SK-N-SH (cell line): ENCODE results near the gene SH3GLB2. TPM values are rescaled to one million over a fixed set of nuclear protein-coding genes. Genes with fewer than 3 reads are reported as not detected.

Source experiments
- CTCF ChIA-PET: fragments of 300-600, 350-600 bp; formaldehyde crosslinking; extraction: SDS; loops from one replicate; lab custom pipeline; 2021; lab: Yijun Ruan, JAX
- POLR2A ChIA-PET: fragments of 350-600 bp; sonication (Branson Sonifier 250); formaldehyde crosslinking; extraction: SDS; loops from one replicate; lab custom pipeline; 2020; ENCODE audit warnings: antibody characterized with exemption, inconsistent platforms; lab: Yijun Ruan, JAX
- DNase-seq: peaks from one replicate; pipeline ENCODE4 v3.0.0; 2012
- H2AFZ ChIP-seq: fragments of 200-600 bp; sonication (generic); 2 replicates; pipeline ENCODE4 v1.8.1; 2016; ENCODE audit warnings: antibody characterized with exemption, mild to moderate bottlenecking, low read depth
- H3F3A ChIP-seq: fragments of 200-600 bp; sonication (generic); replicated peaks from 2 replicates; pipeline ENCODE3; 2016; ENCODE audit warnings: antibody characterized with exemption, mild to moderate bottlenecking; ENCODE audit not compliant: insufficient read depth
- H3K27ac ChIP-seq, 2 experiments: fragments of 200-500 bp in 1 of 2; fragments of 200-600 bp in 1 of 2; sonication (Bioruptor generic) in 1 of 2; sonication (generic), shearing (Covaris generic) in 1 of 2; 2 replicates each; pipeline versions ENCODE4 v1.5.1 to v1.6.1; 2014 to 2016; ENCODE audit warnings: low read depth in 2 of 2, inconsistent platforms in 1 of 2, low read length in 1 of 2, mild to moderate bottlenecking in 1 of 2, mixed read lengths in 1 of 2
- H3K27me3 ChIP-seq: fragments of 200-600 bp; sonication (generic), shearing (Covaris generic); 2 replicates; pipeline ENCODE4 v1.6.1; 2016; ENCODE audit warnings: mixed run types; ENCODE audit not compliant: insufficient read depth
- H3K36me3 ChIP-seq, 2 experiments: fragments of 200-500 bp in 1 of 2; fragments of 200-600 bp in 1 of 2; sonication (Bioruptor generic) in 1 of 2; sonication (generic) in 1 of 2; replicated peaks in 1 of 2; 2 replicates each; pipeline versions ENCODE3 to v1.5.1; 2014 to 2016; ENCODE audit warnings: low read length in 1 of 2, mild to moderate bottlenecking in 1 of 2; ENCODE audit not compliant: insufficient read depth in 2 of 2, control insufficient read depth in 1 of 2
- H3K4me1 ChIP-seq, 2 experiments: fragments of 200-500 bp in 1 of 2; fragments of 200-600 bp in 1 of 2; sonication (Bioruptor generic) in 1 of 2; sonication (generic), shearing (Covaris generic) in 1 of 2; 2 replicates each; pipeline versions ENCODE4 v1.5.1 to v1.6.1; 2014 to 2016; ENCODE audit warnings: low read depth in 1 of 2, low read length in 1 of 2, mixed run types in 1 of 2; ENCODE audit not compliant: insufficient read depth in 2 of 2, control insufficient read depth in 1 of 2
- H3K4me2 ChIP-seq: fragments of 200-600 bp; sonication (generic), shearing (Covaris generic); 2 replicates; pipeline ENCODE4 v1.6.1; 2017; ENCODE audit warnings: mixed run types
- H3K4me3 ChIP-seq, 2 experiments: fragments of 200-500 bp in 1 of 2; fragments of 200-600 bp in 1 of 2; sonication (Bioruptor generic) in 1 of 2; sonication (generic), shearing (Covaris generic) in 1 of 2; 2 replicates each; pipeline versions ENCODE4 v1.5.1 to v1.8.1; 2014 to 2016; ENCODE audit warnings: low read depth in 2 of 2, inconsistent platforms in 1 of 2, low read length in 1 of 2, mild to moderate bottlenecking in 1 of 2, mixed read lengths in 1 of 2, moderate library complexity in 1 of 2
- H3K79me2 ChIP-seq: fragments of 200-600 bp; sonication (generic); 2 replicates; pipeline ENCODE4 v1.8.1; 2017; ENCODE audit warnings: mild to moderate bottlenecking; ENCODE audit not compliant: insufficient read depth
- H3K9ac ChIP-seq: fragments of 200-600 bp; sonication (generic); 2 replicates; pipeline ENCODE4 v1.6.1; 2017; ENCODE audit warnings: mixed run types
- H3K9me2 ChIP-seq: fragments of 200-600 bp; sonication (generic); 2 replicates; pipeline ENCODE4 v1.6.1; 2017; ENCODE audit warnings: mixed run types
- H3K9me3 ChIP-seq: fragments of 200-600 bp; sonication (generic); 2 replicates; pipeline ENCODE4 v1.6.1; 2017; ENCODE audit warnings: mixed run types, mild to moderate bottlenecking, moderate library complexity
- H4K20me1 ChIP-seq: fragments of 200-600 bp; sonication (generic); 2 replicates; pipeline ENCODE4 v1.6.1; 2017; ENCODE audit warnings: mild to moderate bottlenecking, mixed run types; ENCODE audit not compliant: insufficient read depth
- CHD2 ChIP-seq: fragments of 150-350 bp; IDR thresholded peaks from 2 replicates; pipeline ENCODE4 v1.6.1; 2018; ENCODE audit warnings: low read length; ENCODE audit not compliant: partially characterized antibody
- ELF1 ChIP-seq: IDR thresholded peaks from 2 replicates; pipeline ENCODE4 v1.4.0; 2012
- FOSL2 ChIP-seq: IDR thresholded peaks from 2 replicates; pipeline ENCODE4 v1.4.0; 2012; ENCODE audit warnings: low read depth, mild to moderate bottlenecking, moderate library complexity, borderline replicate concordance
- FOXJ3 ChIP-seq: sonication (generic); formaldehyde crosslinking; IDR thresholded peaks from 2 replicates; pipeline ENCODE4 v1.5.1; 2020; ENCODE audit warnings: mild to moderate bottlenecking, missing genetic modification reagents
- MEF2A ChIP-seq: IDR thresholded peaks from 2 replicates; pipeline ENCODE4 v1.4.0; 2012; ENCODE audit warnings: low read depth, borderline replicate concordance
- NFIC ChIP-seq: IDR thresholded peaks from 2 replicates; pipeline ENCODE4 v1.4.0; 2012; ENCODE audit warnings: borderline replicate concordance
- NRF1 ChIP-seq: IDR thresholded peaks from 2 replicates; pipeline ENCODE4 v1.6.1; 2012; ENCODE audit warnings: low read depth, mild to moderate bottlenecking, low read length
- POLR2AphosphoS5 ChIP-seq: IDR thresholded peaks from 2 replicates; pipeline ENCODE4 v1.6.1; 2012; ENCODE audit warnings: low read depth, low read length
- RFX5 ChIP-seq: IDR thresholded peaks from 2 replicates; pipeline ENCODE4 v1.6.1; 2012; ENCODE audit warnings: mild to moderate bottlenecking, improper control_type of control experiment, low read length
- RXRA ChIP-seq: IDR thresholded peaks from 2 replicates; pipeline ENCODE4 v1.4.0; 2012; ENCODE audit warnings: low read depth, mild to moderate bottlenecking, borderline replicate concordance
- SIN3A ChIP-seq: IDR thresholded peaks from 2 replicates; pipeline ENCODE4 v1.6.1; 2012; ENCODE audit warnings: low read depth, mild to moderate bottlenecking, low read length, moderate library complexity, borderline replicate concordance
- TEAD4 ChIP-seq: IDR thresholded peaks from 2 replicates; pipeline ENCODE4 v1.4.0; 2012; ENCODE audit warnings: mild to moderate bottlenecking, borderline replicate concordance; ENCODE audit not compliant: insufficient read depth
- YY1 ChIP-seq: IDR thresholded peaks from 2 replicates; pipeline ENCODE4 v1.4.0; 2012; ENCODE audit warnings: low read depth, mild to moderate bottlenecking
- WGBS: methylation state at CpG from one replicate; pipeline ENCODE4 v1.1.6; 2017; ENCODE audit warnings: low lambda C conversion rate; 5-methylcytosine and 5-hydroxymethylcytosine counted together
- polyA plus RNA-seq, 3 experiments: library from polyadenylated mRNA; depleted of rRNA; stranded (reverse); fragments of >200 nt; gene quantifications; 2 replicates each; pipeline ENCODE4 v1.2.3, GENCODE V29; 2012
- TF ChIP-seq, protein P1 (sequence below): IDR thresholded peaks from 2 replicates; pipeline ENCODE4; 2012
- TF ChIP-seq, protein P2 (sequence below): fragments of 200-600 bp; sonication (generic); IDR thresholded peaks from 2 replicates; pipeline ENCODE4 v1.6.1; 2017; ENCODE audit warnings: antibody characterized with exemption, mild to moderate bottlenecking, moderate library complexity
- TF ChIP-seq, protein P3 (sequence below): fragments of 150-350 bp; IDR thresholded peaks from 2 replicates; pipeline ENCODE4 v1.6.1; 2016; ENCODE audit warnings: mild to moderate bottlenecking, low read depth, low read length
- TF ChIP-seq, protein P4 (sequence below): fragments of 150-350 bp; IDR thresholded peaks from 2 replicates; pipeline ENCODE4 v1.6.1; 2017; ENCODE audit warnings: antibody characterized with exemption, low read length, low read depth, borderline replicate concordance
- TF ChIP-seq, protein P5 (sequence below): IDR thresholded peaks from 2 replicates; pipeline ENCODE4 v1.6.1; 2012; ENCODE audit warnings: mild to moderate bottlenecking, low read depth, low read length, moderate library complexity
- TF ChIP-seq, protein P6 (sequence below): IDR thresholded peaks from 2 replicates; pipeline ENCODE4 v1.4.0; 2012; ENCODE audit warnings: low read depth
- TF ChIP-seq, protein P7 (sequence below): IDR thresholded peaks from 2 replicates; pipeline ENCODE4 v1.4.0; 2012; ENCODE audit warnings: low read depth, borderline replicate concordance

Gene SH3GLB2
- polyA plus RNA-seq, 1 of the 3 experiments (the other 2 are of a cell fraction) = 94.4 TPM

DNA sequence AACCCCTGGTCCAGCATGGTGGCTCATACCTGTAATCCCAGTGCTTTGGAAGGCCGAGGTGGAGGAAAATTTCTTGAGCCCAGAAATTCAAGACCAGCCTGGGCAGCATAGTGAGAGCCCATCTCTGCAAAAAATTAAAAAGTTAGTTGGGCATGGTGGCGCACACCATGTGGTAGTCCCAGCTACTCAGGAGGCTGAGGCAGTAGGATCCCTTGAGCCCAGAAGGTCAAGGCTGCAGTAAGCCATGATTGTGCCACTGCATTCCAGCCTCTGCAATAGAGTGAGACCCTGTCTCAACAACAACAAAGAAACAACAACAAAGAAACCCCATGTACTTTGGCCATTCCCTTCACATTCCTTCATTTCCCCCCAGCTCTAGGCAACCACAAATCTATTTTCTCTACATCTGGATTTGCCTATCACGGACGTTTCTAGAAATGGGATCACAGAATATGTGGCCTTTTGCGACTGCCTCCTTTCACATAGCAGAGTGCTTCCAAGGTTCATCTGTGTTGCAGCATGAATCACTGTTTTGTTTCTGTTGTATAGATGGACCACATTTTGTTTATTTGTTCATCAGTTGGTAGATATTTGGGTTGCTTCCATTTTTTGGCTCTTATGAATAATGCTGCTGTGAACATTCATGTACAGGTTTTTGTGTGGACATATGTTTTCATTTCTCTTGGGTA, 26.2 kb upstream of the SH3GLB2 start:
- H3K4me1 ChIP-seq = no peaks in the 10 kb centered on the region; a peak in 1 of 4 replicates
- ChIA-PET CTCF (no interaction called here), POLR2A (no interaction called here)
- no peaks in the 10 kb centered on the region for H3K27me3 ChIP-seq
- H3K9me3 ChIP-seq = no peaks in the 10 kb centered on the region
- H3K4me3 ChIP-seq = no peak overlapping the region
- no peak for DNase-seq
- no peaks in the 10 kb centered on the region for H3K9me2 ChIP-seq
- H3K27ac ChIP-seq = no peak overlapping the region
- H3K4me2 ChIP-seq = no peak overlapping the region
- 90% methylated on average over 4 of the region's 5 CpGs for WGBS
- H3K36me3 ChIP-seq = peaks cover 0 to 8% of the 10 kb centered on the region in 2 experiments
- H4K20me1 ChIP-seq = no peaks in the 10 kb centered on the region
- no peak overlapping the region for H3K9ac ChIP-seq
- no peak overlapping the region for H2AFZ ChIP-seq
- no peak for TF ChIP-seq NFIC
- TF ChIP-seq, protein P1, sequence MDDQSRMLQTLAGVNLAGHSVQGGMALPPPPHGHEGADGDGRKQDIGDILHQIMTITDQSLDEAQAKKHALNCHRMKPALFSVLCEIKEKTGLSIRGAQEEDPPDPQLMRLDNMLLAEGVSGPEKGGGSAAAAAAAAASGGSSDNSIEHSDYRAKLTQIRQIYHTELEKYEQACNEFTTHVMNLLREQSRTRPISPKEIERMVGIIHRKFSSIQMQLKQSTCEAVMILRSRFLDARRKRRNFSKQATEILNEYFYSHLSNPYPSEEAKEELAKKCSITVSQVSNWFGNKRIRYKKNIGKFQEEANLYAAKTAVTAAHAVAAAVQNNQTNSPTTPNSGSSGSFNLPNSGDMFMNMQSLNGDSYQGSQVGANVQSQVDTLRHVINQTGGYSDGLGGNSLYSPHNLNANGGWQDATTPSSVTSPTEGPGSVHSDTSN = no peak
- TF ChIP-seq RFX5 = no peak
- TF ChIP-seq YY1 = no peak
- TF ChIP-seq, protein P2, sequence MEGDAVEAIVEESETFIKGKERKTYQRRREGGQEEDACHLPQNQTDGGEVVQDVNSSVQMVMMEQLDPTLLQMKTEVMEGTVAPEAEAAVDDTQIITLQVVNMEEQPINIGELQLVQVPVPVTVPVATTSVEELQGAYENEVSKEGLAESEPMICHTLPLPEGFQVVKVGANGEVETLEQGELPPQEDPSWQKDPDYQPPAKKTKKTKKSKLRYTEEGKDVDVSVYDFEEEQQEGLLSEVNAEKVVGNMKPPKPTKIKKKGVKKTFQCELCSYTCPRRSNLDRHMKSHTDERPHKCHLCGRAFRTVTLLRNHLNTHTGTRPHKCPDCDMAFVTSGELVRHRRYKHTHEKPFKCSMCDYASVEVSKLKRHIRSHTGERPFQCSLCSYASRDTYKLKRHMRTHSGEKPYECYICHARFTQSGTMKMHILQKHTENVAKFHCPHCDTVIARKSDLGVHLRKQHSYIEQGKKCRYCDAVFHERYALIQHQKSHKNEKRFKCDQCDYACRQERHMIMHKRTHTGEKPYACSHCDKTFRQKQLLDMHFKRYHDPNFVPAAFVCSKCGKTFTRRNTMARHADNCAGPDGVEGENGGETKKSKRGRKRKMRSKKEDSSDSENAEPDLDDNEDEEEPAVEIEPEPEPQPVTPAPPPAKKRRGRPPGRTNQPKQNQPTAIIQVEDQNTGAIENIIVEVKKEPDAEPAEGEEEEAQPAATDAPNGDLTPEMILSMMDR = no peak
- no peak for TF ChIP-seq CHD2
- no peak for TF ChIP-seq FOXJ3
- TF ChIP-seq, protein P3, sequence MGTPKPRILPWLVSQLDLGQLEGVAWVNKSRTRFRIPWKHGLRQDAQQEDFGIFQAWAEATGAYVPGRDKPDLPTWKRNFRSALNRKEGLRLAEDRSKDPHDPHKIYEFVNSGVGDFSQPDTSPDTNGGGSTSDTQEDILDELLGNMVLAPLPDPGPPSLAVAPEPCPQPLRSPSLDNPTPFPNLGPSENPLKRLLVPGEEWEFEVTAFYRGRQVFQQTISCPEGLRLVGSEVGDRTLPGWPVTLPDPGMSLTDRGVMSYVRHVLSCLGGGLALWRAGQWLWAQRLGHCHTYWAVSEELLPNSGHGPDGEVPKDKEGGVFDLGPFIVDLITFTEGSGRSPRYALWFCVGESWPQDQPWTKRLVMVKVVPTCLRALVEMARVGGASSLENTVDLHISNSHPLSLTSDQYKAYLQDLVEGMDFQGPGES = no peak
- no peak for TF ChIP-seq SIN3A
- no peak for TF ChIP-seq MEF2A
- TF ChIP-seq, protein P4, sequence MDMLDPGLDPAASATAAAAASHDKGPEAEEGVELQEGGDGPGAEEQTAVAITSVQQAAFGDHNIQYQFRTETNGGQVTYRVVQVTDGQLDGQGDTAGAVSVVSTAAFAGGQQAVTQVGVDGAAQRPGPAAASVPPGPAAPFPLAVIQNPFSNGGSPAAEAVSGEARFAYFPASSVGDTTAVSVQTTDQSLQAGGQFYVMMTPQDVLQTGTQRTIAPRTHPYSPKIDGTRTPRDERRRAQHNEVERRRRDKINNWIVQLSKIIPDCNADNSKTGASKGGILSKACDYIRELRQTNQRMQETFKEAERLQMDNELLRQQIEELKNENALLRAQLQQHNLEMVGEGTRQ = no peak
- TF ChIP-seq, protein P5, sequence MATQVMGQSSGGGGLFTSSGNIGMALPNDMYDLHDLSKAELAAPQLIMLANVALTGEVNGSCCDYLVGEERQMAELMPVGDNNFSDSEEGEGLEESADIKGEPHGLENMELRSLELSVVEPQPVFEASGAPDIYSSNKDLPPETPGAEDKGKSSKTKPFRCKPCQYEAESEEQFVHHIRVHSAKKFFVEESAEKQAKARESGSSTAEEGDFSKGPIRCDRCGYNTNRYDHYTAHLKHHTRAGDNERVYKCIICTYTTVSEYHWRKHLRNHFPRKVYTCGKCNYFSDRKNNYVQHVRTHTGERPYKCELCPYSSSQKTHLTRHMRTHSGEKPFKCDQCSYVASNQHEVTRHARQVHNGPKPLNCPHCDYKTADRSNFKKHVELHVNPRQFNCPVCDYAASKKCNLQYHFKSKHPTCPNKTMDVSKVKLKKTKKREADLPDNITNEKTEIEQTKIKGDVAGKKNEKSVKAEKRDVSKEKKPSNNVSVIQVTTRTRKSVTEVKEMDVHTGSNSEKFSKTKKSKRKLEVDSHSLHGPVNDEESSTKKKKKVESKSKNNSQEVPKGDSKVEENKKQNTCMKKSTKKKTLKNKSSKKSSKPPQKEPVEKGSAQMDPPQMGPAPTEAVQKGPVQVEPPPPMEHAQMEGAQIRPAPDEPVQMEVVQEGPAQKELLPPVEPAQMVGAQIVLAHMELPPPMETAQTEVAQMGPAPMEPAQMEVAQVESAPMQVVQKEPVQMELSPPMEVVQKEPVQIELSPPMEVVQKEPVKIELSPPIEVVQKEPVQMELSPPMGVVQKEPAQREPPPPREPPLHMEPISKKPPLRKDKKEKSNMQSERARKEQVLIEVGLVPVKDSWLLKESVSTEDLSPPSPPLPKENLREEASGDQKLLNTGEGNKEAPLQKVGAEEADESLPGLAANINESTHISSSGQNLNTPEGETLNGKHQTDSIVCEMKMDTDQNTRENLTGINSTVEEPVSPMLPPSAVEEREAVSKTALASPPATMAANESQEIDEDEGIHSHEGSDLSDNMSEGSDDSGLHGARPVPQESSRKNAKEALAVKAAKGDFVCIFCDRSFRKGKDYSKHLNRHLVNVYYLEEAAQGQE = no peak
- no peak for TF ChIP-seq ELF1
- TF ChIP-seq, protein P6, sequence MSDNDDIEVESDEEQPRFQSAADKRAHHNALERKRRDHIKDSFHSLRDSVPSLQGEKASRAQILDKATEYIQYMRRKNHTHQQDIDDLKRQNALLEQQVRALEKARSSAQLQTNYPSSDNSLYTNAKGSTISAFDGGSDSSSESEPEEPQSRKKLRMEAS = no peak
- no peak for TF ChIP-seq RXRA
- TF ChIP-seq, protein P7, sequence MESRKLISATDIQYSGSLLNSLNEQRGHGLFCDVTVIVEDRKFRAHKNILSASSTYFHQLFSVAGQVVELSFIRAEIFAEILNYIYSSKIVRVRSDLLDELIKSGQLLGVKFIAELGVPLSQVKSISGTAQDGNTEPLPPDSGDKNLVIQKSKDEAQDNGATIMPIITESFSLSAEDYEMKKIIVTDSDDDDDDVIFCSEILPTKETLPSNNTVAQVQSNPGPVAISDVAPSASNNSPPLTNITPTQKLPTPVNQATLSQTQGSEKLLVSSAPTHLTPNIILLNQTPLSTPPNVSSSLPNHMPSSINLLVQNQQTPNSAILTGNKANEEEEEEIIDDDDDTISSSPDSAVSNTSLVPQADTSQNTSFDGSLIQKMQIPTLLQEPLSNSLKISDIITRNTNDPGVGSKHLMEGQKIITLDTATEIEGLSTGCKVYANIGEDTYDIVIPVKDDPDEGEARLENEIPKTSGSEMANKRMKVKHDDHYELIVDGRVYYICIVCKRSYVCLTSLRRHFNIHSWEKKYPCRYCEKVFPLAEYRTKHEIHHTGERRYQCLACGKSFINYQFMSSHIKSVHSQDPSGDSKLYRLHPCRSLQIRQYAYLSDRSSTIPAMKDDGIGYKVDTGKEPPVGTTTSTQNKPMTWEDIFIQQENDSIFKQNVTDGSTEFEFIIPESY = no peak
- TF ChIP-seq FOSL2 = no peak
- no peak for TF ChIP-seq TEAD4
- no peak for TF ChIP-seq POLR2AphosphoS5
- TF ChIP-seq NRF1 = no peak
- H3K79me2 ChIP-seq = no peaks in the 10 kb centered on the region
- no peaks in the 10 kb centered on the region for H3F3A ChIP-seq
